CD4-positive, alpha-beta T cell treated with Interferon gamma for 1 hour (primary cell): Measurements from ENCODE around the gene ERLIN1.

Experiments
- DNase-seq: peaks from one replicate; pipeline ENCODE4 v3.0.0-alpha.2; 2020

ERLIN1 gene

GRCh38 chr10:100168313-100168643, 17.6 kb downstream of the ERLIN1 start:
- no peak for DNase-seq

- DNase-seq = no peak
These were observed 18.1 kb downstream of the ERLIN1 start for GRCh38 chr10:100167553-100168312.

- no peak for DNase-seq
These were observed 21.9 kb downstream of the ERLIN1 start for GRCh38 chr10:100163704-100164621.

GRCh38 chr10:100162696-100163095, 23.1 kb downstream of the ERLIN1 start:
- DNase-seq = no peak

GRCh38 chr10:100158044-100158805, 27.6 kb downstream of the ERLIN1 start:
- no peak for DNase-seq

GRCh38 chr10:100157156-100157555, 28.7 kb downstream of the ERLIN1 start:
- DNase-seq = no peak

GRCh38 chr10:100155936-100156335, 29.9 kb downstream of the ERLIN1 start:
- DNase-seq = no peak

GRCh38 chr10:100154666-100155065, 31.2 kb downstream of the ERLIN1 start:
- no peak for DNase-seq

- no peak for DNase-seq
These were observed 32.5 kb downstream of the ERLIN1 start for GRCh38 chr10:100153239-100153825.

- DNase-seq = no peak
These were observed 34.0 kb downstream of the ERLIN1 start for GRCh38 chr10:100151723-100152300.

- DNase-seq = no peak
These were observed 37.2 kb downstream of the ERLIN1 start for GRCh38 chr10:100148353-100149211.

GRCh38 chr10:100146875-100147650, 38.8 kb downstream of the ERLIN1 start:
- DNase-seq = no peak

GRCh38 chr10:100146398-100146797, 39.4 kb downstream of the ERLIN1 start:
- DNase-seq = no peak

GRCh38 chr10:100143756-100144155, 42.1 kb downstream of the ERLIN1 start:
- DNase-seq = no peak

- DNase-seq = no peak
These were observed 44.3 kb downstream of the ERLIN1 start for GRCh38 chr10:100141446-100142087.

- DNase-seq = no peak
These were observed 45.8 kb downstream of the ERLIN1 start for GRCh38 chr10:100140070-100140469.

- no peak for DNase-seq
These were observed 46.8 kb downstream of the ERLIN1 start for GRCh38 chr10:100138921-100139496.

- no peak for DNase-seq
These were observed 50.3 kb downstream of the ERLIN1 start for GRCh38 chr10:100135486-100135885.

- no peak for DNase-seq
These were observed 52.0 kb downstream of the ERLIN1 start for GRCh38 chr10:100133801-100134200.

- DNase-seq = no peak
These were observed 53.4 kb downstream of the ERLIN1 start for GRCh38 chr10:100132427-100132826.
